T-helper 1 cell treated with Interleukin-12 subunit alpha and Interleukin-12 subunit beta and Interleukin-4 antibody, amounts not matched to agents 30 ng/mL and 1 ng/mL, for 36 hours (primary cell): ENCODE results near the gene KIF14. TPM values are rescaled to one million over a fixed set of nuclear protein-coding genes. Genes with fewer than 3 reads are reported as not detected.
"Not testable (repeated sequence)": the region's sequence is repeated elsewhere in the genome, so short reads cannot be mapped to it uniquely, and the experiment has no call there.

Source experiments
- intact Hi-C: fragments of 100-400 bp; cut with micrococcal nuclease; formaldehyde crosslinking; loops from one replicate; pipeline ENCODE4 v1.15.1; 2024
- total RNA-seq: library from RNA; stranded (reverse); gene quantifications from 2 replicates; pipeline ENCODE4 v1.2.3, GENCODE V29; 2022

The KIF14 gene
- total RNA-seq, 1 donor from 2014 or later = 17.0 TPM

DNA sequence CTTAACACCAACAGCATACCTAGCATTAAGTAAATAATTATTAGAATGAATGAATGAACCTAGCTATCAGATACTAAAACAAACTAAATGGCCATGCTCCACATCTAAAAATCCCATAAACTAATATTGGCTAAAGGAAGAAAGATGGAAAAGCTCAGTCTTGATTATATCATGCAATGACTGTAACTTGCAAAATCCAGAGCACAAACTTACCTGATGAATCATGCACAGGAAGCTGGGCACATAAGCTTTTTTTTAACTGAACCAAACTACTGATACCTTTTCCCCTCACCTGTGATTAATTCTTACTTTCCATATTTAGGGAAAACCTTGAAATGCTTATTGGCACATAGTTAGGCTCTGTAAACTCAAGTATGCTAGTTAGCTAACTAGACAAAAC is 70.2 kb downstream of the KIF14 start:
- intact Hi-C loops = no loop called here

DNA sequence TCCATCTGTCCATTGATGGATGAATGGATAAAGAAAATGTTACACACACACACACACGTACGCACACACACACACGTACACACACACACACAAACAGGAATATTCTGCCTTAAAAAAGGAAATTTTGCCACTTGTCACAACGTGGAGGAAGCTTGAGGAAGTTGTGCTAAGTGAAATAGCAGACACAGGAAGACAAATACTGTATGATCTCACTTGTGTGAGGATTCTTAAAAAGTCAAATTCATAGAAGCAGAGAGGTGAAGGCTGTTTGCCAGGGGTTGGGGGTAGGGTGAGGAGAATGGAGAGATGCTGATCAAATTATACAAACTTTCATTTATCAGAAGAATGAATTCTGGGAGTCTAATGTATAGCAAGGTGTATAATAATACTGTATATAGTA is 73.2 kb downstream of the KIF14 start:
- intact Hi-C loops = no loop called here

DNA sequence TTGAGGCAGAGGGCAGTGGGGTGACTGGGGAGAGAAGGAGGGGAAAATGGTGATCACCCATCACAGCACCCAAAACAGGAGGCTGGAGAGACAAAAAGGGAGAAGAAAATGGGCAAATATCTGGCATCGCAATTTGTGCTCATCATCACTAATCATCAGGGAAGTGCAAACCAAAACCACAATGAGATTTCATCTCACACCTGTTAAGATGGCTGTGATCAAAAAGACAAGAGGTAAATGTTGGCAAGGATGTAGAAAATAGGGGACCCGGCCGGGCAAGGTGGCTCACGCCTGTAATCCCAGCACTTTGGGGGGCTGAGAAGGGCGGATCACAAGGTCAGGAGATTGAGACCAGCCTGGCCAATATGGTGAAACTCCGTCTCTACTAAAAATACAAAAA is 74.0 kb downstream of the KIF14 start:
- intact Hi-C loops = no loop called here

DNA sequence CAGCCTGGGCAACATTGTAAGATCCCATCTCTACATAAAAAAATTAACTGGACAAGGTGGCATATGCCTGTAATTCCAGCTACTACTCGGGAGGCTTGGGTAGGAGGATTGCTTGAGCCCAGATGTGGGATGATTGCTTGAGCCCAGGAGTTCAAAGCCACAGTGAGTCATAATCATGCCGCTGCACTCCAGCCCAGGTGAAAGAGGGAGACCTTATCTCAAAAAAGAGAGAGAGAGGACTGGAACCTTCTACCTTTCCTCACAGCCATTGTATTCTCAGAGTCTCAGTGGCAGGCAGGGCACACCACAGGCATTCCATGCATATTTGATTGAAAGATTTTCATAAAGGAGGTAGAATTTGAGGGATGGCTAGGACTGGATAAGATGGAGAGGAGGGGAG is 78.4 kb downstream of the KIF14 start:
- intact Hi-C loops = no loop called here

DNA sequence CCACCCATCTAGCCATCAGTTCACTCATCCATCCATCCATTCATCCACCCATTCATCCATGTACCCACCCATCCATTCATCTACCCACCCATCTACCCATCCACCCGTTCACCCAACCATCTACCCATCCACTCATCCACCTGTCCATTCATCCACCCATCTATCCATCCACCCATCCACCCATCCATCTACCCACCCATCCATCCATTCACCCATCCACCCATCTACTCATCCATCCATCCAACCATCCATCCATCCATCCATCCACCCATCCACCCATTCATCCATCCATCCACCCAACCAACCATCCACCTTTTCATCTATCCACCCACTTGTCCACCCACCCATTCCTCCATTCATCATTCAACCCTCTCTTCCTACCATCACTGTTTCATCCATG is 80.3 kb downstream of the KIF14 start:
- intact Hi-C loops = no loop called here

GRCh38 chr1:200538179-200538578 is 82.4 kb downstream of the KIF14 start:
- intact Hi-C loops = no loop called here

- intact Hi-C loops = no loop called here
These were observed 84.9 kb downstream of the KIF14 start for GRCh38 chr1:200535605-200536004.

- intact Hi-C loops = no loop called here
These were observed 89.8 kb downstream of the KIF14 start for GRCh38 chr1:200530623-200531261.

- intact Hi-C loops = no loop called here
These were observed 91.5 kb downstream of the KIF14 start for GRCh38 chr1:200528858-200529606.

- intact Hi-C loops = no loop called here
These were observed 92.9 kb downstream of the KIF14 start for GRCh38 chr1:200527670-200528069.

DNA sequence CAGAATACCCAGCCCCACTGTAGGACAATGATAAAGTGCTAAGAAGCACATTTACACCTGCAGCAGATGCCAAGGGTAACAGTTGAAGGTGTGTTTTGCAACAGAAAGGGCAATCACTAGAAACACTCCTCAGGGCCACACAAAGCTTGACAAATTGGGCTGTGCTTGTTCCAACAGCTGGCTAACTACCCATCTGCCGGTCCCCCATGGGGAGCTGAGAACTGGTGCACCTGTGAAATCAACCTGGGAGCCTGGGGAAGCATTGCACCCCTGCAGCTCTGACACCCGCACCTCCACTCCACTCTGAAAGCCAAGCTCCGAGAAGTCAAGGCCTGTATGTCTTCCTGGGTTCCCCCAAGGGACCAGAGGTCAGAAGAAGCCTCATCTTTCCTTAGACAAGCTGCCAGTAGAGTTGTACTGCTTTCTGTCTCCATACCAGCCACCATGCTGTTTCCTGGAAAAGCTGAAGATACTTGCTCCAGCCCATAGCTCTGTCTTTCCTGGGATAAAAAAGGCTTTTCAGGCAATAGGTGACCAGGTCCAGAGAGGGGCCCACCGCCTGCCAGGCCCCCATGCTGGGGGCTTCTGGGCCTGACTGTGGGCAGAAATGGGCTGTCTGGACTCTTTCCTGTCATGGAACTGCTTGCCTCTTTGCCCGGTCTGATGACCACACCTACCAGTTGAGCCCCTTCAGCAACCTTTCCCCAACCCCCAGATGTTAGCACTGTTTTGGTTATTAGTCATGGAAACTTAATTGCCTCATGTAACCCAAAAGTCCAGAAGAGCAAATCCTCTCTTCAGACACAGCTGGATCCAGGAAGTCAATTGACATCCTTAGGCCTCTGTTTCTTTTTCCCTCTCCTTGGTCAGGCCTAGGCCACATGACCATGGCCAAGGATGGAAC is 93.6 kb downstream of the KIF14 start:
- intact Hi-C loops = no loop called here

DNA sequence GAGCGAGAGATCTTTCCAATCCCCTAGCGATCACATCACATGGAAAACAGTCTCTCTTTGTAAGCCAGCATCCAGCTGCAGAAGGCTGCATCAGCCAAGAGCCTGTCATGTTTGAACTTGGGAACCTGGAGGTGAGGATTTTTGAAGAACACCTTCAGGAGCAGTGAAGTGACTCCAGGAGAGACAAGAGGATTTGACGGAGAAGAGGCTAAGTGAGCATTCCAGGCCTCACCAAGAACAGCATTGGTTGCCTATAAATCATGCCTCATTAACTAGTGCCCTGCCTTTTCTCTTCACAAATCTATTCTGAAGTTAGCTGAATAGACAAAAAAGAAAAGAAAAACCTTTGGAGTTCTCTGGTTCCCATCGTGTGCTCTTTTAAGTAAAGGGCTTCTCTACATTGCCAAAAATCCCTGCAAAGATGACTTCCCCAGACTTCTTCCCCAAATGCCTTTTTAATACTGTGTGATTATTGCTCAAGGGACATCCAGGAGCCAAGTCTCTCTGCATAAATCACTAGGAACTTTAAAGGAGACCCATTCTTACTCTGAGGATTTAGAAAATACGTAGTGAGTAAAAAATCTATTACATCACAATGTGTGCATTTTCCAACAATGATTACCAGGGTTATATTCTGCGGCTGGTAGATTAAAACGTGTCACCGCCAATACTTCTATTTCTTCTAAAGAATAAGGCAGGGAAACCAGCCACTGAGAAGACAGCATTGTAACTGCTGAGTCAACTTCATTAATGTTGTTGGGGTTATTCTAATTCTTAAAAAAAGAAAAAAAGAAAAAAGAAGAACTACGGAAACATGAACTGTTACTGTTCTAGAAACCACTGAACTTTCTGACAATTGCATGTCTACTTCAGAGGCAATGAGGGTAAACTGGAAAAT is 95.2 kb downstream of the KIF14 start:
- intact Hi-C loops = no loop called here

GRCh38 chr1:200524551-200524950 is 96.0 kb downstream of the KIF14 start:
- intact Hi-C loops = not testable (repeated sequence)

GRCh38 chr1:200524092-200524491 is 96.5 kb downstream of the KIF14 start:
- intact Hi-C loops = no loop called here

GRCh38 chr1:200520735-200521134 is 99.8 kb downstream of the KIF14 start:
- intact Hi-C loops = no loop called here

- intact Hi-C loops = no loop called here
These were observed 102.0 kb downstream of the KIF14 start for GRCh38 chr1:200518524-200518923.

DNA sequence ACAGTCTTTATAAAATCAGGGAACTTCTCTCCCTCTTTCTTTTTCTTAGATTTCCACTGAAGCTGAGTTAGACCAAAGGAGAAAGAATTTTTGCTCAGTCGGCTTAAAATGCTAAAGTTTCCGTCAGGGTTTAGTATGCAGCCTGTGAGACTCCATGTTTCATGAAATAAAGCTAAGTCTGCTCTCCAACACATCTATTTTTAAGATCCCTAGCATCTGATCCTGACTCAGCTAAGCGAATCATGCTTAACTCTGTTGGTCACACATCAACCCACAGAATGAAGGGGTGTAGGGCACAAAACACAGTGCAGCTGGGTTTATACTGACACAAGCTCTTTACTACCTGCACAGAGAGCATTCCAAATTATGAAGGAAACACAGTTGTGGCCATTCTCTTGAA is 108.4 kb downstream of the KIF14 start:
- intact Hi-C loops = no loop called here

- intact Hi-C loops = loop anchor here (1.0 kb wide), 4 partner anchors 203 to 826 kb away; no protein-coding TSS in a partner anchor
These were observed 110.3 kb downstream of the KIF14 start for GRCh38 chr1:200510228-200510623.

DNA sequence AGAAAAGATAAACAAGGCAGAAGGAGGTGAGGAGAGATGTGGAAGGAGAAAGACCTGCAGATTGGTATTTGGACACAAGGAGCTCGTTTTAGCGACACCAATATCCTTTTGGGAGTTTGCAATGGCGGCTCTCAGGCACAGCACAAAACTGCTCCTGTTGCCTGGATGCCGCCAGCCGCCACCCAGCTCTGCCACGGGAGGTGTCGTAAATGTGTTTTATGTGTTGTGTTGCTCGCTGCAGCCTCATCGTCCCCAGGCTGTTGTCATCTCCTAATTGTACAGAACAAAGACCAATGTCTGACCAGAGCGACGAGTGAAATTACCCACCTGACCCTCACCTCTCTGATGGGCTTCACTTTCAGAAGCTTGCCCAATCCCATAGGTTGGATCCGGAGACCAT is 114.1 kb downstream of the KIF14 start:
- intact Hi-C loops = no loop called here

DNA sequence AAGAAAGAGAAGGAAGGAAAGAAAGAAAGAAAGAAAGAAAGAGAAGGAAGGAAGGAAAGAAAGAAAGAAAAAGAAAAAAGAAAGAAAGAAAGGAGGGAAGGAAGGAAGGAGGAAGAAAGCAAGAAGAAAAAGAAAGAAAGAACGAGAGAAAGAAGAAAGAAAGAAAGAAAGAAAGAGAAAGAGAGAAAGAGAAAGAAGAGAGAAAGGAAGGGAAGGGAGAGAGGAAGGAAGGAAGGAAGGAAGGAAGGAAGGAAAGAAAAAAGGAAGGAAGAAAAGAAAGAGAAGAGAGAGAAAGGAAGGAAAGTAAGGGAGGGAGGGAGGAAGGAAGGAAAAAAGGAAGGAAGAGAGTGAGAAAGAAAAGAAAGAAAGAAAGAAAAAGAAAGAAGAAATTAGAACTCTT is 115.3 kb downstream of the KIF14 start:
- intact Hi-C loops = no loop called here
